Left cardiac atrium (tissue), 4 donors: ENCODE results near the gene DDX56. TPM values are rescaled to one million over a fixed set of nuclear protein-coding genes. Genes with fewer than 3 reads are reported as not detected.

Experiments
- ATAC-seq, 2 donors: fragments of 200-7000 bp; cut with Tn5 transposase; one replicate each; pipeline ENCODE4 v1.9.1; 2020; ENCODE audit warnings: mild to moderate bottlenecking in 2 of 2, moderate library complexity in 2 of 2
- DNase-seq: peaks from one replicate; pipeline ENCODE4 v3.0.0-alpha.2; 2020
- intact Hi-C, 2 donors: fragments of 100-400 bp; cut with DNase I; formaldehyde crosslinking; loops; one replicate each; pipeline versions ENCODE4 v1.14.1 to v1.15.1; 2022 to 2023
- total RNA-seq, 2 donors: library from RNA; stranded (reverse); fragmentation: NEBNext Ultra II Directional; extraction: Animal tissue kit (Norgen Biotek cat#: 25700); gene quantifications; one replicate each; pipeline ENCODE4 v1.2.1, GENCODE V29; 2021
- donor health status: DM: no; HTN: yes; CAD: no.
- donor health status: DM: no; HTN: yes; CAD: no; lungs with severe emphysema.
- donor health status: DM: yes; HTN: yes; CAD: no.
- donor health status: Dilated cardiomyopathy.

DDX56 gene
- total RNA-seq, 2 donors from 2014 or later: 27.8 to 44.4 TPM

DNA sequence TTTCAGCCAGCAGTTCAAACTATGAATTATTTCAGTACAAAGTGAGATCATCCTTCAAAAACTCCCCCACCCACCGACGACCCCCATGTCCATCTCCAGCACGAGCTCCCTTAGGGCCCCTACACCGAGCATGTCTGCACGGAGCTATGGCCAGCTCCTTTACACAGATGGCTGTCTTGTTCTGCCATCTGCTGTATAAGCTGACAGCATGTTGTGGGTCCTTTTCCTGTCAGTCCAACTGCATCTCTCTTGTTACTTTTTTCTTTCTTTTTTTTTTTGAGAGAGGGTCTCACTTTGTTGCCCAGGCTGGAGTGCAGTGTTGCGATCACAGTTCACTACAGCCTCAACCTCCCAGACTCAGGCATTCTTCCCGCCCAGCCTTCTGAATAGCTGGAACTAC lies 54.2 kb downstream of the DDX56 start:
- intact Hi-C loops: no loop called here
- DNase-seq: no peak
- ATAC-seq: no peak

DNA sequence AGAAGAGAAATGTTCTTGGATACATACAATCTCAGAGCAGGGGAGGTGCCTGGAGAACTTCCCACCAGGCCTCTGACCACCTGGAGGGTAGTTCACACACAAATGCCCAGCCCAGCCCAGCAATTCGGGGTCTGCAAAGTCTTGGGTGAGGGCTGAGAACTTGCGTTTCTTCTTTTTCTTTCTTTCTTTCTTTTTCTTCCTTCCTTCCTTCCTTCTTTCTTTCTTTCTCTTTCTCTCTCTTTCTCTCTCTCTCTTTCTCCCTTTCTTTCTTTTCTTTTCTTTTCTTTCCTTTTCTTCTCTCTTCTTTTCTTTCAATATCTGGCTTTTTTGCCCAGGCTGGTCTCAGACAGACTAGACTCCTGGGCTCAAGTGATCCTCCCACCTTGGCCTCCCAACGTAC lies 54.9 kb downstream of the DDX56 start:
- intact Hi-C loops: no loop called here
- DNase-seq: no peak
- ATAC-seq: no peak

DNA sequence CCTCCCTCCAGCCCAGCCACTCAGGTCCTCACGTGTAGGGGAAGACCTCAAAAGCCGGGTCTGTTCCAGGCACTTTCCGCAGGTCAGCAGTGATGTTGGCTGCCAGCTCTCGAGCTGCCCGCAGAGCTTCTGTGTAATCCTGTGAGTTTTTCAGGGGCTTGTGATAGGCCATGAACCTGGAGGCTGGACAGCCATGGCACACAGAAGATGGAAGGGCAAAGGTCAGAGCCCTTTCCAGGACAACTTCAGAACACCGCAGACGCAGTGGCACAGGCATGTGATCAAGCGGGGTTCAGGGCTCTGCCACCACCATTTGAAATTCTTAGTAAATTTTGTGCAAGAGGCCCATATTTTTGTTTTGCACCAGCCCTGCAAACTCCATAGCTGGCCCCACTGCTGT lies 56.5 kb downstream of the DDX56 start:
- intact Hi-C loops: no loop called here
- DNase-seq (no peak), ATAC-seq (no peak)

Other genes with a start within 250 kb of the DDX56 start
- gene CAMK2B, start 248.3 kb downstream of the DDX56 start, total RNA-seq: 10 to 100 TPM; 75.8 to 98.7 TPM
- 100 to 1,000 TPM in 1 of 2 donors, 10 to 100 TPM in 1; 83.7 to 104 TPM for gene NUDCD3, start 83.2 kb downstream of the DDX56 start, total RNA-seq
- under 1 TPM; 0.09 to 0.10 TPM for gene NPC1L1, start 32.6 kb downstream of the DDX56 start, total RNA-seq
- 10 to 100 TPM; 55.1 to 73.2 TPM for gene TMED4, start 8.3 kb upstream of the DDX56 start, total RNA-seq
- gene OGDH, start 32.7 kb upstream of the DDX56 start, total RNA-seq: 100 to 1,000 TPM; 343 to 358 TPM
- 10 to 100 TPM; 43.3 to 48.1 TPM for gene ZMIZ2, start 174.9 kb upstream of the DDX56 start, total RNA-seq
- gene PPIA, start 222.8 kb upstream of the DDX56 start, total RNA-seq: 100 to 1,000 TPM; 637 to 672 TPM